ENCODE data around the gene TRIO. TPM values are rescaled to one million over a fixed set of nuclear protein-coding genes. Genes with fewer than 3 reads are reported as not detected.

Gene TRIO
- total RNA-seq, 2 experiments from 2014 or later: 4.1 to 6.5 TPM

DNA sequence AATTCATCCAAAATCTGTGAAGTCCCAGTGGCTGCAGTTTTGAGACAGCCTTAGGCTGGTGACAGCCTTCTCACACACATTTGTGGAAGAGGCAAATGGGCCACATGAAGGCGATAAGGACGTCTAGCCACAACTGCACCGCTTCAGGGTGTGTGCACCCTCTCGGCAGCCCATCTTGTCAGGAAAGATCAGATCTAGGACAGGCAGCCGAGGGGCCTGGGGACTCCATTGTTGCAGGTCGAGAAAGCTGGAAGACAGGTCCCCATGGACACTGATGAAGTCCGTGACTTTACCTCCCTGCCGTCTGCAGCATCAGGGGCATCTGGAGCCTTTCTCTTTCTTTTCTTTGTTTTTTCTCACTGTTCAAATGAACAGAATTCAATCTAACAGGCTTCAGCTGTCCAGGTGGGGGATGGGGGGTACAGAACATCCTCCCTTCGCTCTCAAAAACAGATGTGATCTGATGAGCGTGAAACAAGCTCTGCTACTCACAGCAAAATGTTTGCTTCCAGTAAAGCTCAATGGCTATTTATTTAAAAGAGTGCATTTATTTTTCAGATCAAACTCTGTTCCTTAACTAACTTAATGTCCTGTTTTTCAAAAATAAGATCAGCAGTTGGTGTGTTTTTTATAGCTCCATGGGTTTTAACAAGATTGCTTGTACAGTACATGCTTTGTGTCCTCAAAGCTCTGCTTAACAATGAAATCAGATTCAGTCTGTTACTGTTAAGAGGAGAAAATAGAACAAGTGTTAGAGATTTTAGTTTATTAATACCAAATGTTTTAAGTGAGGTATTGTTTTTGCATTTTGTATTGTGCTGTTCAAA is 326.6 kb downstream of the TRIO start:
- CTCF ChIA-PET: no interaction called here
- no peaks in the 10 kb centered on the region for H3K9me3 Mint-ChIP-seq
- no peak overlapping the region for H3K27ac ChIP-seq (ENCODE audit: low read depth in 1 of 2, low read length in 2 of 2)
- H3K4me3 Mint-ChIP-seq: no peak overlapping the region
- intact Hi-C loops (cut with DNase I, micrococcal nuclease): no loop called here
- no peaks in the 10 kb centered on the region for H3K27me3 Mint-ChIP-seq
- POLR2A ChIA-PET: no interaction called here
- H3K4me3 ChIP-seq (ENCODE audit: low read length): no peak overlapping the region
- no peaks in the 10 kb centered on the region for H3K4me1 Mint-ChIP-seq (ENCODE audit: low read depth)
- no peak overlapping the region for H3K27ac Mint-ChIP-seq
- TF ChIP-seq, protein P1, sequence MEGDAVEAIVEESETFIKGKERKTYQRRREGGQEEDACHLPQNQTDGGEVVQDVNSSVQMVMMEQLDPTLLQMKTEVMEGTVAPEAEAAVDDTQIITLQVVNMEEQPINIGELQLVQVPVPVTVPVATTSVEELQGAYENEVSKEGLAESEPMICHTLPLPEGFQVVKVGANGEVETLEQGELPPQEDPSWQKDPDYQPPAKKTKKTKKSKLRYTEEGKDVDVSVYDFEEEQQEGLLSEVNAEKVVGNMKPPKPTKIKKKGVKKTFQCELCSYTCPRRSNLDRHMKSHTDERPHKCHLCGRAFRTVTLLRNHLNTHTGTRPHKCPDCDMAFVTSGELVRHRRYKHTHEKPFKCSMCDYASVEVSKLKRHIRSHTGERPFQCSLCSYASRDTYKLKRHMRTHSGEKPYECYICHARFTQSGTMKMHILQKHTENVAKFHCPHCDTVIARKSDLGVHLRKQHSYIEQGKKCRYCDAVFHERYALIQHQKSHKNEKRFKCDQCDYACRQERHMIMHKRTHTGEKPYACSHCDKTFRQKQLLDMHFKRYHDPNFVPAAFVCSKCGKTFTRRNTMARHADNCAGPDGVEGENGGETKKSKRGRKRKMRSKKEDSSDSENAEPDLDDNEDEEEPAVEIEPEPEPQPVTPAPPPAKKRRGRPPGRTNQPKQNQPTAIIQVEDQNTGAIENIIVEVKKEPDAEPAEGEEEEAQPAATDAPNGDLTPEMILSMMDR (IDR thresholded peaks at IDR 0.05): no peak
- no peak for ATAC-seq (ENCODE audit: poor library complexity)
- no peaks in the 10 kb centered on the region for H3K9me3 ChIP-seq (ENCODE audit: control insufficient read depth in 1 of 2, insufficient read depth in 1 of 2, low read length in 2 of 2)
- DNase-seq: no peak
- no peaks in the 10 kb centered on the region for H3K27me3 ChIP-seq (ENCODE audit: control insufficient read depth in 1 of 2, insufficient read depth in 2 of 2, low read length in 2 of 2)
- no peaks in the 10 kb centered on the region for H3K36me3 ChIP-seq (ENCODE audit: insufficient read depth, low read length)
- H3K4me1 ChIP-seq (ENCODE audit: insufficient read depth, low read length): no peaks in the 10 kb centered on the region
- no peaks in the 10 kb centered on the region for H3K36me3 Mint-ChIP-seq (ENCODE audit: low read depth)

DNA sequence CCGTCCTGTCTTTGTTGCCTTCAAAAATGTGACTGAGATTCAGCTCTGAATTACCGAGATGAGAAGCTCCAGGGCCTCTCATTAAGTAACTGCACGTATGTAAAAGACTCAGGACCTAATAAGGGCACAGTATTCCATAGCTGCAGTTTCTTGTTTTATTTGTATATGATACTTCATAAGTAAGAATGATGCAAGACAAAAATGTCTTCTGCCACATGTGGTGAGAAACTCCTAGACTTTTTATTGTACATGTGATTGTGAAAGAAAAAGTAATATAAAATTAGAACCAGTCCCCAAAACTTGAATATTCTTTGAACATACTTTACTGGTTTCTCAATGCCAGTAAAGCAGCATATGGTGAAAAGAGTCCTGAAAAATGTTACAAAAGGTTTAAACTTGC is 328.4 kb downstream of the TRIO start:
- no peak for ATAC-seq (ENCODE audit: poor library complexity)
- Histone ChIP-seq H3K4me1 (ENCODE audit: insufficient read depth, low read length) (no peaks in the 10 kb centered on the region), H3K27ac (ENCODE audit: low read depth in 1 of 2, low read length in 2 of 2) (no peak overlapping the region), H3K36me3 (ENCODE audit: insufficient read depth, low read length) (no peaks in the 10 kb centered on the region), H3K4me3 (ENCODE audit: low read length) (no peak overlapping the region), H3K27me3 (ENCODE audit: control insufficient read depth in 1 of 2, insufficient read depth in 2 of 2, low read length in 2 of 2) (no peaks in the 10 kb centered on the region), H3K9me3 (ENCODE audit: control insufficient read depth in 1 of 2, insufficient read depth in 1 of 2, low read length in 2 of 2) (no peaks in the 10 kb centered on the region)
- Mint-ChIP-seq H3K4me3 (no peak overlapping the region), H3K4me1 (ENCODE audit: low read depth) (no peaks in the 10 kb centered on the region), H3K27ac (no peak overlapping the region), H3K9me3 (no peaks in the 10 kb centered on the region), H3K27me3 (no peaks in the 10 kb centered on the region), H3K36me3 (ENCODE audit: low read depth) (no peaks in the 10 kb centered on the region)
- intact Hi-C loops (cut with DNase I, micrococcal nuclease): no loop called here
- CTCF ChIA-PET: no interaction called here
- TF ChIP-seq, protein P1 (IDR thresholded peaks at IDR 0.05): no peak
- no peak for DNase-seq
- POLR2A ChIA-PET: no interaction called here

DNA sequence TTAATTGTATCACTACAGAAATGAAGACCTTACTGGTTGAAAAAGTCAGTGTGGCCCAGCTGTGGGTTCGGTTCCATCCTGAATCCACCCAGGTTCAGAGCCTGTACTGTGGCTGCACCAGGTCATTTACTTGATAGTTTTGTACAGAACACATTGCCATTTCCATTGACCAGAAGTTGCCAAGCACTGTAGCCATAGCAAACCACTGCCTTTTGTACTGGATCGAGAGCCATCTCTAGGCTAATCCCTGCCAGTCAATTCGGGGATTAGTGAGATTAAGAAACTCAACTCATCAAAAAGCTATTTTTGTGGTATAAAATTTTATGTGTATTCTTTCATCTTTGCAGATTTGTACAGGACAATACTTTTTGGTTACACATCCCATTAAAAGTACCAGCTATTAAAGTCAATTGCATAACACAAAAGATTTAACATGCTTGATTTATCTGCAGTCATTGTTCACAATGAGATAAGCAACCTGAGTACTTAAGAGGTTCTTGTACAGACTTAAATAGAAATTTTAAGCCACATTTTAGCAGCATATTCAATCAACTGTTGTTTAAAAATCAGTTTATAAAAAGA is 329.9 kb downstream of the TRIO start:
- Histone ChIP-seq H3K36me3 (ENCODE audit: insufficient read depth, low read length) (no peaks in the 10 kb centered on the region), H3K27me3 (ENCODE audit: control insufficient read depth in 1 of 2, insufficient read depth in 2 of 2, low read length in 2 of 2) (no peaks in the 10 kb centered on the region), H3K9me3 (ENCODE audit: control insufficient read depth in 1 of 2, insufficient read depth in 1 of 2, low read length in 2 of 2) (no peaks in the 10 kb centered on the region), H3K4me3 (ENCODE audit: low read length) (no peak overlapping the region), H3K4me1 (ENCODE audit: insufficient read depth, low read length) (no peaks in the 10 kb centered on the region), H3K27ac (ENCODE audit: low read depth in 1 of 2, low read length in 2 of 2) (no peak overlapping the region)
- TF ChIP-seq, protein P1 (IDR thresholded peaks at IDR 0.05): no peak
- no peaks in the 10 kb centered on the region for H3K4me1 Mint-ChIP-seq (ENCODE audit: low read depth)
- H3K36me3 Mint-ChIP-seq (ENCODE audit: low read depth): no peaks in the 10 kb centered on the region
- H3K27ac Mint-ChIP-seq: no peak overlapping the region
- H3K4me3 Mint-ChIP-seq: no peak overlapping the region
- DNase-seq (no peak), ATAC-seq (ENCODE audit: poor library complexity) (no peak)
- no peaks in the 10 kb centered on the region for H3K9me3 Mint-ChIP-seq
- POLR2A ChIA-PET: no interaction called here
- intact Hi-C loops (cut with DNase I, micrococcal nuclease): no loop called here
- H3K27me3 Mint-ChIP-seq: no peaks in the 10 kb centered on the region
- CTCF ChIA-PET: interaction anchor here (0.7 kb wide), 1 partner anchor 26 kb away, joined by 3 read pairs; no protein-coding TSS in a partner anchor
